HG02763 (cell line): Measurements from ENCODE around the gene C11orf68.
"Not testable (repeated sequence)": the region's sequence is repeated elsewhere in the genome, so short reads cannot be mapped to it uniquely, and the experiment has no call there.

ENCODE experiments used
- ATAC-seq: cut with Tn5 transposase; IDR thresholded peaks from one replicate; pipeline ENCODE4 v1.9.1; 2021; ENCODE audit warnings: mild to moderate bottlenecking, moderate library complexity; ENCODE audit not compliant: unreplicated experiment

Gene C11orf68

GRCh38 chr11:65918211-65919140, at the start of gene C11orf68:
Gene C11orf68, minus strand, starts transcription at chr11:65919062. Its CDS starts 31 bp downstream, at chr11:65919031.
- ATAC-seq: peak; percentile 59

DNA sequence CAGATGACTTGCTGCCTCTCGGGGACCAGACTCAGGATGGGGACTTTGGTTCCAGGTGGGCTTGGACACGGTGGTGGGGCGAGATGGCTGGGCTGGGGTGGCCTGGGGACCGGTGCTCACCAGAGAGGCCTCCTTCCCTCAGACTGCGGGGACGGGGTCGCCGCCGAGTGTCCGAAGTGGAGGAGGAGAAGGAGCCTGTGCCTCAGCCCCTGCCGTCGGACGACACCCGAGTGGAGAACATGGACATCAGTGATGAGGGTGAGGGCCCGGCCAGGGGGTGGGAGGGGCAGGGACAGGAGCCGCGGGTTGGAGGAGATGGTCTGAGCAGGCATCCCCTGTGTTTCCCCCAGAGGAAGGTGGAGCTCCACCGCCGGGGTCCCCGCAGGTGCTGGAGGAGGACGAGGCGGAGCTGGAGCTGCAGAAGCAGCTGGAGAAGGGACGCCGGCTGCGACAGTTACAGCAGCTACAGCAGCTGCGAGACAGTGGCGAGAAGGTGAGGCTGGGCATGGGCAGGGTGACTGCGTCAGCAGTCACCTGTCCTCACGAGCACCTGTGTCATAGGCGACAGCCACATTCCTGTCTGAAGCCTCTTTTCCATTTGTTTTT, 48.6 kb upstream of the C11orf68 start:
- ATAC-seq: no peak

GRCh38 chr11:65965986-65966762, 47.3 kb upstream of the C11orf68 start:
- no peak for ATAC-seq

GRCh38 chr11:65964906-65965305, 46.0 kb upstream of the C11orf68 start:
- ATAC-seq: no peak

- ATAC-seq: no peak
These were observed 43.3 kb upstream of the C11orf68 start for GRCh38 chr11:65962141-65962564.

DNA sequence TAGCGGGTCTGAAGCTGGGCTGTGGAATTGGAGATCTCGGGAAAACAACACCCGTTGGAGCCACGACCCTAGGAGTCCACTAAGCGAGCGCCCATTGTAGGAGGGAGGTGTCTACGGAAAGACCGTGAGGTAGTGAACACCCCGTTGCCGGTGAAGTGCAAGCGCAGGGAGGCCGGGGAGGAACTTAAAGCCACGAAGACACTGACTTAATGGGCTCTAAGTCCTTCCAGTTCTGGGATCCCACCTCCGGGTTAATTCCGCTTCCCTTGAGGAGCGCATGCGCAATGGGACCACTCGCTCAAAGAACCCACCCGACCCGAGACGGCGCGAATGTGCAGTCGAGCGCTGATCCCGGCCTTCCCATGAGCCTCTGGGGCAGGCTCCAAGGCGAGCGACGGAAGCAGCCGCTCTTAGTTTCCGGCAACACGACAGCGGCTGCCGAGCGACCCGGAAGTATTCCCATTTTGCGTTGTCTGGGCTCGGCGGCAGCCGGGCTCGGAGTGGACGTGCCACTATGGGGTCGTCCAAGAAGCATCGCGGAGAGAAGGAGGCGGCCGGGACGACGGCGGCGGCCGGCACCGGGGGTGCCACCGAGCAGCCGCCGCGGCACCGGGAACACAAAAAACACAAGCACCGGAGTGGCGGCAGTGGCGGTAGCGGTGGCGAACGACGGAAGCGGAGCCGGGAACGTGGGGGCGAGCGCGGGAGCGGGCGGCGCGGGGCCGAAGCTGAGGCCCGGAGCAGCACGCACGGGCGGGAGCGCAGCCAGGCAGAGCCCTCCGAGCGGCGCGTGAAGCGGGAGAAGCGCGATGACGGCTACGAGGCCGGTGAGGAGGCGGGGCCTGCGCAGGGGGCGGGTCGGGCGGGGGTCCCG, 42.6 kb upstream of the C11orf68 start, which contains the start of gene SART1:
SART1 (plus strand) TSS at position 468 of the 874 bp plus-strand sequence; CDS start at position 515, 47 bp downstream.
- peak; percentile 87 for ATAC-seq

DNA sequence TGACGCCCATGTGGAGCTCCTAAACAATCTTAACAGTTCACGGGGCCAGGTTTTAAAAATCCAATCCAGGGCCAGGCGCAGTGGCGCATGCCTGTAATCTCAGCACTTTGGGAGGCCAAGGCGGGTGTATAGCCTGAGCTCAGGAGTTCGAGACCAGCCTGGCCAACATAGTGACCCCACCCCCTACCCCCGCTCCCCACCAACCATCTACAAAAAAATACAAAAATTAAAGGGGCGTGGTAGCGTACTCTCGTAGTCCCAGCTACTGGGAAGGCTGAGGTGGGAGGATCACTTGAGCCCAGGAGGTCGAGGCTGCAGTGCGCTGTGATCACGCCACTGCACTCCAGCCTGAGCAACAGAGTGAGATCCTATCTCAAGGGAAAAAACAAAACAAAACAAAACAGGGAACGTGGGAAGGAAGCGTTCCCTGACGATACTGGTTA, 42.0 kb upstream of the C11orf68 start:
- ATAC-seq: no peak

DNA sequence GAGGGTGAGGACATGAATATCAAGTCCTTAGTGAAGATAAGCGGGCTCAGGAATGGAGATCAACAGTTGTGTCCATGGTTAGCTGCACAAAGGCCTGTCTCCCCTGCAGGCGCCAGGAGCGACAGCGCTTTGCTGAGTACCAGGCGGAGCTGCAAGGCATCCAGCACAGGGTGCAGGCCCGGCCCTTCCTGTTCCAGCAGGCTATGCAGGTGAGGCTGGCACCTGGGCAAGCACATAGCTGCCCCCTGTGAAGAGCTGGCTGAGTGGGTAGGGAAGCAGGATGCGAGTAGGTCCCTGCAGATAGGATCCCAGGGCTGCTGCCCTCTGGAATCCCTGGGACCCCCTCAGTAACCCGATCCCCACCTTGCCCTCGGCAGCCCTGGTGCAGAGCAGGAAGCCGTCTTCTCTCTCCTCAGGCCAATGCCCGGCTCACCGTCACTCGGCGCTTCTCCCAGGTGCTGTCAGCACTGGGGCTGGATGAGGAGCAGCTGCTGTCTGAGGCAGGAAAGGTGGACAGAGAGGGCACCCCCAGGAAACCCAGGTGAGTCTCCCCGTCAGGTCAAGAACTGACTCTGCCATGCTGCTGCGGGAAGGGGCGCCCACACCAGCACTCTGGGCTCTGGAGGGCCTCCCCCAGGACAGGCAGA, 40.0 kb upstream of the C11orf68 start:
- no peak for ATAC-seq

- ATAC-seq: no peak
These were observed 39.4 kb upstream of the C11orf68 start for GRCh38 chr11:65958291-65958690.

- no peak for ATAC-seq
These were observed 35.9 kb upstream of the C11orf68 start for GRCh38 chr11:65954771-65955170.

GRCh38 chr11:65953471-65953870, 34.6 kb upstream of the C11orf68 start:
- no peak for ATAC-seq

- no peak for ATAC-seq
These were observed 33.2 kb upstream of the C11orf68 start for GRCh38 chr11:65952052-65952521.

DNA sequence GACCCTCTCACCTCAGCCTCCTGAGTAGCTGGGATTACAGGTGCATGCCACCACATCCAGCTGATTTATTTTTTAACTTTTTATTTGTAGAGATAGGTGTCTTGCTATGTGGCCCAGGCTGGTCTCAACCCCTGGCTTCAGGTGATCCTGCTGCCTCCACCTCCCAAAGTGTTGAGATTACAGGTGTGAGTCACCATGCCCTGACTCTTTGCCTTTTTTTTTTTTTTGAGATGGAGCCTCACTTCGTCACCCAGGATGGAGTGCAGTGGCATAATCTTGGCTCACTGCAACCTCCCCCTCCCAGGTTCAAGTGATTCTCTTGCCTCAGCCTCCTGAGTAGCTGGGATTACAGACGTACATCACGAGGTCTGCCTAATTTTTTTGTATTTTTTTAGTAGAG, 32.8 kb upstream of the C11orf68 start:
- not testable (repeated sequence) for ATAC-seq

DNA sequence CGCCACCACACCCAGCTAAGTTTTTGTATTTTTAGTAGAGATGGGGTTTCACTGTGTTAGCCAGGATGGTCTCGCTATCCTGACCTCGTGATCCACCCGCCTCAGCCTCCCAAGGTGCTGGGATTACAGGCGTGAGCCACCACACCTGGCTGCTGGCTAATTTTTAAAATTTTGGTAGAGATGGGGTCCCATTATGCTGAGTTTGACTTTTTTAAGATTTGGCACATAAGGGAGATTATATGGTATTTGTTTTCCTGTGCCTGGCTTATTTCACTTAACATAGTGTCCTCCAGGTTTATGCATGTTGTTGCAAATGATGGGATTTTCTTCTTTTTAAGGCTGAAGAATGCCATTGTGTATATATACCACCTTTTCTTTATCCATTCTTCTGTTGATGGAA, 31.8 kb upstream of the C11orf68 start:
- not testable (repeated sequence) for ATAC-seq

GRCh38 chr11:65947603-65948125, 28.8 kb upstream of the C11orf68 start:
- no peak for ATAC-seq

GRCh38 chr11:65947133-65947532, 28.3 kb upstream of the C11orf68 start:
- no peak for ATAC-seq

DNA sequence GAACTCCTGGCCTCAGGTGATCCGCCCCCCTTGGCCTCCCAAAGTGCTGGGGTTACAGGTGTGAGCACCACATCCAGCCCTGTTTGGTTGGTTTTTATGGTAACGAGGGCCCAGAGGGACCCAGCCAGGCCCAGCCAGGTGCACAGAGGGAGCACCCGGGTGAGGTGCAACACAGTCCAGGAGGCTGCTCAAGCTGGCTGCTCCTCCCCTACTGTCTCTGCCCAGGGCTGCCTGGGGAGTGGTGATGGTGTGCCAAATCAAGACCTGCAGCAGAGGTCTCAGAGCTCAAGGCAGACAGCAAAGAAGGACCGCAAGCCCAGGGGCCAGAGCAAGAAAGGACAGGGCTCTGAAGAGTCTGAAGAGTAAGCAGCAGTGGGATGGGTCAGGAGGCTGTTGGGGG, 27.8 kb upstream of the C11orf68 start:
- ATAC-seq: no peak

DNA sequence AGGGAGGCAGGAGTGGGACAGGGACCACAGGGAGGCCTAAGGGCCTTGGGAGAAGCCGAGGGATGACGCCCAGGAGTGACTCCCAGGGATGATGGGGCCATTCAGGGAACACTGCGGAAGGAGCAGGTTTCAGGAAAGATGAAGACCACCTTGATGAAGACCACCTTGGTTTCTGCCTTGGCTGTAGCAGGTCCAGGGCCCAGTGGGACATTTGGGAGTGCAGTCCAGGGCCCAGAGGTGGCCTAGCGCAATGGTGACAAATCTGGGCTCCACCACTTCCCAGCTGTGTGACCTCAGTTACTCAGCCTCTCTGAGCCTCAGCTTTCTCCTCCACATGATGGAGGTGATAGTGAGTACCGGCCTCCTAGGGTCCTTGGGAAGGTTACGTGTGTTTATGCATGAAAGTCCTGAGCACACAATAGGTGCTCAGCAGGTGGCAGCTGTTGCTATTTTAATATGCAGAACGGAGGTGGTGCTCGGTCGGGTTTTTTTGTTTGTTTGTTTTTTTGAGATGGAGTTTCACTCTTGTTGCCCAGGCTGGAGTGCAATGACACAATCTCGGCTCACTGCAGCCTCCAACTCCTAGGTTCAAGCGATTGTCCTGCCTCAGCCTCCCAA, 27.2 kb upstream of the C11orf68 start:
- ATAC-seq: no peak

- no peak for ATAC-seq
These were observed 26.6 kb upstream of the C11orf68 start, which contains the start of gene TSGA10IP for GRCh38 chr11:65945430-65945911. Gene TSGA10IP, plus strand, starts transcription at chr11:65945480. Its CDS starts 196 bp downstream, at chr11:65945676.
